Kidney (tissue), 14 donors: Measurements from ENCODE around the gene C2orf81. TPM values are rescaled to one million over a fixed set of nuclear protein-coding genes. Genes with fewer than 3 reads are reported as not detected.

ENCODE experiments used
- DNase-seq, 5 donors: peaks; one replicate each; pipeline ENCODE4 v3.0.0-alpha.2; 2013 to 2020
- FAIRE-seq: peaks from 2 replicates; lab custom pipeline; 2012; peaks lifted over from hg19 to GRCh38; lab: Jason Lieb, UNC
- H3K27ac ChIP-seq, 2 donors: one replicate each; pipeline ENCODE4 v1.7.0; 2013; ENCODE audit warnings: low read depth in 2 of 2, low read length in 2 of 2, inconsistent platforms in 1 of 2
- H3K27me3 ChIP-seq: one replicate; pipeline ENCODE4 v1.7.1; 2013; ENCODE audit warnings: low read length, inconsistent platforms; ENCODE audit not compliant: control insufficient read depth, insufficient read depth
- H3K36me3 ChIP-seq, 3 donors: one replicate each; pipeline versions ENCODE4 v1.7.0 to v1.7.1; 2013; ENCODE audit warnings: low read length in 3 of 3, control low read depth in 1 of 3, inconsistent platforms in 1 of 3; ENCODE audit not compliant: insufficient read depth in 3 of 3, control insufficient read depth in 2 of 3
- H3K4me1 ChIP-seq, 3 donors: one replicate each; pipeline versions ENCODE4 v1.7.0 to v1.7.1; 2013; ENCODE audit warnings: low read length in 3 of 3, inconsistent platforms in 1 of 3, low read depth in 1 of 3; ENCODE audit not compliant: control insufficient read depth in 2 of 3, insufficient read depth in 2 of 3
- H3K4me3 ChIP-seq, 3 donors: one replicate each; pipeline versions ENCODE4 v1.7.0 to v1.8.1; 2013; ENCODE audit warnings: low read length in 3 of 3, control low read depth in 1 of 3, inconsistent platforms in 1 of 3
- H3K9ac ChIP-seq, 3 donors: one replicate each; pipeline versions ENCODE4 v1.7.0 to v1.7.1; 2013; ENCODE audit warnings: low read length in 3 of 3, control low read depth in 1 of 3, inconsistent platforms in 1 of 3
- H3K9me3 ChIP-seq, 3 donors: one replicate each; pipeline versions ENCODE4 v1.7.0 to v1.7.1; 2013; ENCODE audit warnings: low read length in 3 of 3, control low read depth in 1 of 3, inconsistent platforms in 1 of 3; ENCODE audit not compliant: control insufficient read depth in 2 of 3, insufficient read depth in 1 of 3
- CTCF ChIP-seq: IDR thresholded peaks from 3 replicates; pipeline ENCODE4 v1.5.1; 2012; ENCODE audit warnings: mild to moderate bottlenecking, moderate library complexity, borderline replicate concordance; ENCODE audit not compliant: insufficient read depth; ENCODE audit errors: extremely low read depth
- intact Hi-C: fragments of 100-400 bp; cut with DNase I; formaldehyde crosslinking; loops from one replicate; pipeline ENCODE4 v1.11.1; 2022
- polyA plus RNA-seq: library from polyadenylated mRNA; stranded (reverse); fragments of 350-450 nt; fragmentation: Illumina TruSeq; extraction: RNeasy Lipid Tissue Mini Kit (QIAGEN cat#74804); gene quantifications from one replicate; pipeline ENCODE4 v1.2.3, GENCODE V29; 2014; ENCODE audit warnings: low read depth, low replicate concordance; ENCODE audit not compliant: insufficient read depth
- total RNA-seq: library from RNA; stranded (reverse); fragmentation: NEBNext Ultra II Directional; extraction: Animal tissue kit (Norgen Biotek cat#: 25700); gene quantifications from one replicate; pipeline ENCODE4 v1.2.1, GENCODE V29; 2021
- donor health status: control.
- donor health status: control.
- donor health status: control.
- donor health status: control.
- donor health status: control.
- donor health status: DM: yes; HTN: yes; CAD: no.
- donor health status: Normal renal cell carcinoma (clear cell type).

Gene C2orf81
- total and polyA plus RNA-seq, 2 donors from 2014 or later = 8.8 to 11.6 TPM

- H3K9ac ChIP-seq = no peak overlapping the region
- TF ChIP-seq CTCF = no peak
- H3K4me3 ChIP-seq = no peak overlapping the region
- no peaks in the 10 kb centered on the region for H3K27me3 ChIP-seq
- peaks cover 0 to 19% (median 4%) of the 10 kb centered on the region in 3 donors for H3K4me1 ChIP-seq
- no peak for FAIRE-seq
- H3K36me3 ChIP-seq = no peaks in the 10 kb centered on the region
- intact Hi-C loops = no loop called here
- H3K9me3 ChIP-seq = no peaks in the 10 kb centered on the region
- no peak overlapping the region for H3K27ac ChIP-seq
- DNase-seq = peak in 1 of 5 donors; percentile 35
Observed at GRCh38 chr2:74417197-74417596, 4.2 kb downstream of the C2orf81 start.

- H3K27me3 ChIP-seq = no peaks in the 10 kb centered on the region
- intact Hi-C loops = no loop called here
- no peak for TF ChIP-seq CTCF
- H3K4me1 ChIP-seq = peaks cover 0 to 17% (median 4%) of the 10 kb centered on the region in 3 donors
- H3K9ac ChIP-seq = no peak overlapping the region
- H3K9me3 ChIP-seq = no peaks in the 10 kb centered on the region
- H3K4me3 ChIP-seq = no peak overlapping the region
- H3K27ac ChIP-seq = no peak overlapping the region
- DNase-seq (peak in 1 of 5 donors; percentile 50), FAIRE-seq (no peak)
- H3K36me3 ChIP-seq = no peaks in the 10 kb centered on the region
Observed at GRCh38 chr2:74416778-74417177, 4.6 kb downstream of the C2orf81 start.

GRCh38 chr2:74415762-74416395, 5.5 kb downstream of the C2orf81 start:
- H3K4me3 ChIP-seq = peak overlapping the region; percentile 7 to 71 (median 59)
- no peak for TF ChIP-seq CTCF

More at GRCh38 chr2:74415762-74416395, 5.5 kb downstream of the C2orf81 start:
- no peaks in the 10 kb centered on the region for H3K36me3 ChIP-seq
- peaks cover 0 to 16% (median 4%) of the 10 kb centered on the region in 3 donors for H3K4me1 ChIP-seq
- no peaks in the 10 kb centered on the region for H3K27me3 ChIP-seq
- H3K9me3 ChIP-seq = no peaks in the 10 kb centered on the region
- intact Hi-C loops = no loop called here
- no peak overlapping the region for H3K27ac ChIP-seq
- DNase-seq = peak; percentile 28 to 76 (median 59)
- FAIRE-seq = no peak
- H3K9ac ChIP-seq = peak overlapping the region in 2 of 3 donors; percentile 18 to 65
